ENCODE data around the gene DNAL4. TPM values are rescaled to one million over a fixed set of nuclear protein-coding genes. Genes with fewer than 3 reads are reported as not detected.

The DNAL4 gene
- total RNA-seq, 1 experiment from 2014 or later = 8.3 TPM

GRCh38 chr22:38751066-38751421, 42.9 kb downstream of the DNAL4 start:
- H3T11ph ChIP-seq (ENCODE audit: low read length) = no peak overlapping the region
- no peak overlapping the region for H2BK12ac ChIP-seq (ENCODE audit: insufficient read length, low read depth, low read length)
- H3K9me3 ChIP-seq (ENCODE audit: control insufficient read depth, low read depth, low read length) = no peaks in the 10 kb centered on the region
- no peaks in the 10 kb centered on the region; the same call in 1 of the 2 replicates for H3K27me3 ChIP-seq (ENCODE audit: insufficient read depth, low read length)
- no peaks in the 10 kb centered on the region for H4K20me1 ChIP-seq (ENCODE audit: control insufficient read depth, insufficient read depth, insufficient read length)
- H3K4ac ChIP-seq (ENCODE audit: low read depth, low read length) = no peak overlapping the region
- no peak overlapping the region for H2BK15ac ChIP-seq (ENCODE audit: low read depth, low read length)
- H3K9ac ChIP-seq (ENCODE audit: extremely low read depth, insufficient read length, low read length) = no peak overlapping the region
- no peak overlapping the region for H3K4me3 Mint-ChIP-seq
- H4K5ac ChIP-seq (ENCODE audit: insufficient read length, low read depth, low read length) = no peak overlapping the region
- H2AK5ac ChIP-seq (ENCODE audit: insufficient read length, low read length) = no peak overlapping the region
- no peak overlapping the region for H3K14ac ChIP-seq (ENCODE audit: insufficient read depth, low read length)
- H3K23me2 ChIP-seq (ENCODE audit: insufficient read length, low read depth, low read length, poor library complexity, severe bottlenecking) = peaks cover 9% of the 10 kb centered on the region
- no peaks in the 10 kb centered on the region for H3K79me2 ChIP-seq (ENCODE audit: insufficient read depth, low read length)
- peaks cover 5% of the 10 kb centered on the region; the same call in 1 of the 2 replicates for H3K4me1 ChIP-seq (ENCODE audit: insufficient read depth, low read length)
- H3K18ac ChIP-seq (ENCODE audit: insufficient read length, low read depth, low read length) = no peak overlapping the region
- H3K56ac ChIP-seq (ENCODE audit: insufficient read length, low read depth, low read length) = no peak overlapping the region
- H4K91ac ChIP-seq (ENCODE audit: insufficient read length, low read depth, low read length) = no peak overlapping the region
- WGBS (ENCODE audit: extremely low coverage, insufficient read length, low lambda C conversion rate) = no CpG with 5 or more reads among the region's 12 CpGs
- no peak overlapping the region for H3K23ac ChIP-seq (ENCODE audit: insufficient read length, low read depth, low read length)
- H3K9me3 Mint-ChIP-seq = no peaks in the 10 kb centered on the region
- H3K36me3 Mint-ChIP-seq (ENCODE audit: insufficient read depth in 1 of 3, low read depth in 3 of 3) = peaks cover 0 to 23% (median 5%) of the 10 kb centered on the region in 3 experiments; a peak in 4 of 7 replicates
- no peak for TF ChIP-seq CTCF (conservative IDR thresholded peaks at IDR 0.05)
- no peak overlapping the region for H3K27ac Mint-ChIP-seq
- H3K4me2 ChIP-seq (ENCODE audit: insufficient read depth, insufficient read length, low read length) = no peak overlapping the region
- H2BK5ac ChIP-seq (ENCODE audit: insufficient read length, low read length) = no peak overlapping the region
- peaks cover 2% of the 10 kb centered on the region; the same call in 1 of the 2 replicates for H3K27me3 Mint-ChIP-seq (ENCODE audit: low read depth)
- no peak overlapping the region for H2BK20ac ChIP-seq (ENCODE audit: low read depth, low read length, poor library complexity, severe bottlenecking)
- no peak for DNase-seq
- H2BK120ac ChIP-seq (ENCODE audit: low read depth, low read length, poor library complexity, severe bottlenecking) = no peak overlapping the region
- H3K27ac ChIP-seq (ENCODE audit: insufficient read length, low read depth, low read length) = no peak overlapping the region
- H3K79me1 ChIP-seq (ENCODE audit: insufficient read depth, low read depth, low read length, poor library complexity, severe bottlenecking) = no peaks in the 10 kb centered on the region
- H4K8ac ChIP-seq (replicated peaks; ENCODE audit: insufficient read length, low read depth, low read length) = no peak overlapping the region
- H3K4me1 Mint-ChIP-seq = peaks cover 15 to 16% of the 10 kb centered on the region in 2 experiments
- H2AFZ ChIP-seq (ENCODE audit: low read length) = no peak overlapping the region
